NCI-H1417 (cell line): ENCODE data around the gene SMYD1.
A peak's percentile ranks its signal among the peaks of the same experiment; 100 is the strongest.
"Not testable (repeated sequence)": the region's sequence is repeated elsewhere in the genome, so short reads cannot be mapped to it uniquely, and the experiment has no call there.

Experiments used
- DNase-seq, 3 experiments: peaks; one replicate each; lab custom pipeline; 2025; lab: John Stamatoyannopoulos, UW

Gene SMYD1

DNA sequence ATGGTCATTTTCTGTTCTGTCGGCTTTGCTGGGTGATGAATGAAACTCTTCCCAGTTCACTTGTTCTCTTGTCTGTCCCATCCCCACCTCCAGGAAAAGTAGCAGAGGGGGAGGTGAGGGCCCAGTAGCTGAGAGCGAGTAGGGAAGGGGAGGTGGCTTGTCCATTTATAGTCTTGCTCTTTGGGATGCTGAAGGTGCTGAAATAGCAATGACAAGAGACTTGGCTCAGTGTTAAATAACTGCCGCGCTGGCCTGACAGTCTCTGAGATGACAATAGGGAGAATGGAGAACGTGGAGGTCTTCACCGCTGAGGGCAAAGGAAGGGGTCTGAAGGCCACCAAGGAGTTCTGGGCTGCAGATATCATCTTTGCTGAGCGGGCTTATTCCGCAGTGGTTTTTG, at the start of gene SMYD1:
TSS of gene SMYD1 (plus strand) at position 228 of the 400 bp plus-strand sequence. CDS start at position 268, 40 bp downstream.
- DNase-seq, result no peak

DNA sequence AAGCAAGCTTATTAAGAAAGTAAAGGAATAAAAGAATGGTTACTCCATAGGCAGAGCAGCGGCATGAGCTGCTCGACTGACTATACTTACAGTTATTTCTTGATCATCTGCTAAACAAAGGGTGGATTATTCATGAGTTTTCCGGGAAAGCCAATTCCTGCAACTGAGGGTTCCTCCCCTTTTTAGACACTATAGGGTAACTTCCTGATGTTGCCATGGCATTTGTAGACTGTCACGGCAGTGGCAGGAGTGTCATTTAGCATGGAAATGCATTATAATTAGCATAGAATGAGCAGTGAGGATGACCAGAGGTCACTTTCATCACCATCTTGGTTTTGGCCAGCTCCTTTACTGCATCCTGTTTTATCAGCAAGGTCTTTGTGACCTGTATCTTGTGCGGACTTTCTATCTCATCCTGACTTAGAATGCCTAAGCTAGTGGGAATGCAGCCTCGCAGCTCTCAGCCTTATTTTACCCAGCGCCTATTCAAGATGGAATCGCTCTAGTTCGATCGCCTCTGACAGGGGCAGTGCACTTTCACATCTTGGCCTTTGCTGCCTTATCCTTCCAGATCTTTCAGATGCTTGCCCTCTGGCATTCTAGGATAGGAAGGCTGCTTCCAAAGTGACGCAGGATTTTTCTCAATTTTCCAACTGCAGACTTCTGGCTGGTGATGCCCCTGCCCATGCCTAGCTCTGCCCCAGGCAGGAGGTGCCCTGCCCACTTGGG, 49.4 kb upstream of the SMYD1 start:
- not testable (repeated sequence) for DNase-seq

DNA sequence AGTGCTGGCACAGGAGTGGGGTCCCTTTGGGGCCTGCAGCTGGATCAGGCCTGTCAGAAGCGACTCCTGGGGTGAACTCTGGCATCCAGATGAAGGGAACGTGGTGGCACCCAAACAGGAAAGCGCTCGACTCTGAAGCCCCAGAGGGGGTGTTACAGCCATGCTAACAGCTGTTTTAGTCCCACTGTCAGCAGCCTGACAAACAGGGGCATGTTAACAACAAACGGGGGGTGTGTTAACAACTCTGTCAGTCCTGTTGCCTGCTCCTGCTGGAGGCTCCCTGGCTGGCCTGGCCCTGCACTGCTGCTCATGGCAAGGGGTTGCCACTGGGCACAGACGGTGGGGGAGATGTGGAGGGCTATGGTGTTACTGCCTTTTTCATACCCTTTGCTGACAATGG, 48.7 kb upstream of the SMYD1 start:
- DNase-seq, result no peak

GRCh38 chr2:88019985-88020384, 47.6 kb upstream of the SMYD1 start:
- no peak for DNase-seq

DNA sequence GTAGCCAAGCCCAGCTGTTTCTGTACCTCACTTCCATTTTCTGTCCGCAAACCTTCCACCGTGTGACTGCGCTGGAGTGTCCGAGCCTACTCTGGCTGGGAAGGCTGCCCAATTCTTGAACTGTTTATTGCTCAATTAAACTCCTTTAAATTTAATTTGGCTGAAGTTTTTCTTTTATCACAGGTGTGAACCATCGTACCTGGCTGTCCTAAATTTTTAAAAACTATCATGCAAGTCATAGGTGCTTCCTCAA, 45.0 kb upstream of the SMYD1 start:
- DNase-seq, result no peak

DNA sequence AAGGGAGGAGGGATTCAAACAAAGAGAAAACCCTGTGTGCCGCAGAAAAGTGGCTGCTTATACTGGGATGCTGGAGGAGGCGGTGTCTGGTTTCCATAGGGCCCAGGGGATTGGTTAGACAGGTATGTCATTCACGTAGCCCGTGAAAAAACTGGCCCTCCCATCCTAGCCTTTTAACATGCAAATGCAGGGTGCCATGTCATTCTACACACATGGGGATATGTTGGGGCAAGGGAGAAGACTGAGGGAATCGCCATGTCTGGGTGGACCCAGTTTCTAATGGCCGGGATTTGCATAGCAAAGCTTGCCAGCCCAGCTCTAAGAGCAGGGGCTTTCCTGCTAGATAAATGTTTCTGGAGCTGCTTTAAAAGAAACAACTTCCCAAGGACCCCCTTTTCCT, 43.1 kb upstream of the SMYD1 start:
- DNase-seq, result no peak

DNA sequence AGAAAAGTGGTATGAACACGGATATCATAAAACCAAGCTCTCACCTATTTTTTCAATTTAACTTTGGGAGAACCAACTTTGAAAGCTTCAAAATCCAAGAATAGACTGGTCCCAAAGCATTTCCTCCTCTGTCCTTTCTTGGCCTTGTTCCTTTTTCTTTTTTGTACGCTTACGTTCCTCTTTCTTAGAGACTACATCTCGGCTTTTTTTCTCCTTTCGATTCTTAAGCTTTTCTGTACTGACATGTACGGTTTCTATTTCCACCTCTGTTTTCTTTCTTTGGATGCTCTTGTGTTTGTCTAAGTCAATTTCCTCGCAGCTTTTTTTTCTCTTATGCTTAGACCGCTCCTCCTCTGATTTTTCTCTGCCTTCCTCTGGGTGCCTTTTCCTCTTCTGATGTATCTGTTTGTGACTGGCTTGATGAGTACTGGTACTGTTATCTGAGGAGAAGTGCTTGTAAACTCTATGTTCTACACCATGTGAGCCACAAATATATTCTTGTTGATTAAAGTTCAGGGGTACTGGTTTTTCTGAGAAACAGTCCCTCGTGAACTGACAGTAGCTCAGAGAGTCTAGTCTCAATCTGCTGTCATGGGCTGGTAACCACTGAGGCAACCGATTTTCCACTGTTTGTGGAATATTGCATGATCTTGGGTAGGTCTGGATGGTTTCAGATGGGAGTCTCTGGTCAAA, 39.8 kb upstream of the SMYD1 start:
- no peak for DNase-seq

GRCh38 chr2:88028931-88029330, 38.7 kb upstream of the SMYD1 start:
- no peak for DNase-seq

GRCh38 chr2:88032070-88032702, 35.4 kb upstream of the SMYD1 start:
- DNase-seq, result no peak

GRCh38 chr2:88036182-88036581, 31.4 kb upstream of the SMYD1 start:
- no peak for DNase-seq

DNA sequence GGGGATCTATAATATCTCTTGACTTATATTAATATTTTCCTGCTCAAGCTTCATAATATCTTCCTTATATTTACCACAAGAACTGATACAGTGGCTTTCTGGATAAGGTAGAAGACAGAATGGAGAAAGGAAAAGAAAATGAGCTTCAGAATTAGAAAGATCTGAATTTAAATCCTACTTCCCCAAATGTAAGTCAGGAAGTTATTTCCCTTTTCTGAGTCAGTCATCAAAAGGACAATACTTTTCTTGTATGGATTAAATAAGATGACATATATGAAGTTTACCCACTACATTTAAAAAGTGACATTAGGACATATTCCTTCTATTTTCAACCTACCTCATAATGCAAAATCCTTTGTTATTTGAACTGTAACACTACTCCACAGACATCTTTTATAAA, 31.0 kb upstream of the SMYD1 start:
- no peak for DNase-seq

DNA sequence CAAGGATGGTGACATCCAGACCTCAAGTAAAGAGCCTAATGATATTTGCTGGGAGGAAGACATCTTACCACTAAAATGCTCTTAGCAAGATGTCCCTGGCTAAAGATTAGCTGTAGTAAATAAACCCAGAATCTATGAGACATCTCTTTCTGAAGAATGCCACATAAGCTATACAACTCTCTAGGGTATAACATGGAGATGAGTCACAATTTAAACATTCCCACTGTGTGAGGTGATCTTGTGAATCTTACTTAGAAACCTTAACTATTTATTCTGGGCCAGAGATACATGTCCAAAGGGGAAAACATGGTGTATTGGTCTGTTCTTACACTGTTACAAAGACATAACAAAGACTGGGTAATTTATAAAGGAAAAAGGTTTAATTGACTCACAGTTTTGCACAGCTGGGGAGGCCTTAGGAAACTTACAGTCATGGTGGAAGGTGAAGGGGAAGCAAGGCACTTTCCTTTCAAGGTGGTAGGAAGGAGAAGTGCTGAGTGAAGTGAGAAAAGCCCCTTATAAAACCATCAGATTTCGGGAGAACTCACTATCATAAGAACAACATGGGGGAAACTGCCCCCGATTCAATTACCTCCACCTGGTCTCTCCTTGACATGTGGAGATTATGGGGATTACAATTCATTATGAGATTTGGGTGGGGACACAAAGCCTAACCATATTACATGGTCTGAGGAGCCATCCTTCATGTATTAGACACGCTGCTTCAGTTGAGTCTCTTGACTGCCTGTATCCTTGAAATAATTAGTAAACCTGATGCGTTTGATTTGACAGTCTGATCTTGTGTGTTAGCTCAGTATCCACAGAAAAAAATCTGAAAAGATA, 29.1 kb upstream of the SMYD1 start:
- no peak for DNase-seq

GRCh38 chr2:88042476-88042875, 25.1 kb upstream of the SMYD1 start:
- no peak for DNase-seq

DNA sequence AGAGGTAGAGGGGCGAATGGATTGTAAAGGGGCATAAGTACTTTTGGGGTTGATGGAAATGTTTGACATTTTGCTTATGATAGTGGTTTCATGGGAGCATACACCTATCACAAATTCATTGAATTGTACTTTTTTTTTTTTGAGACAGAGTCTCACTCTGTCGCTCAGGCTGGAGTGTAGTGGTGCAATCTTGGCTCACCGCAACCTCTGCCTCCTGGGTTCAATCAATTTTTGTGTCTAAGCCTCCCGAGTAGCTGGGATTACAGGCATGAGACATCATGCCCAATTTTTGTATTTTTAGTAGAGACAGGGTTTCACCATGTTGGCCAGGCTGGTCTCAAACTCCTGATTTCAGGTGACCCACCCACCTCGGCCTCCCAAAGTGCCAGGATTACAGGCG, 22.1 kb upstream of the SMYD1 start:
- not testable (repeated sequence) for DNase-seq

GRCh38 chr2:88048541-88048940, 19.1 kb upstream of the SMYD1 start:
- no peak for DNase-seq

DNA sequence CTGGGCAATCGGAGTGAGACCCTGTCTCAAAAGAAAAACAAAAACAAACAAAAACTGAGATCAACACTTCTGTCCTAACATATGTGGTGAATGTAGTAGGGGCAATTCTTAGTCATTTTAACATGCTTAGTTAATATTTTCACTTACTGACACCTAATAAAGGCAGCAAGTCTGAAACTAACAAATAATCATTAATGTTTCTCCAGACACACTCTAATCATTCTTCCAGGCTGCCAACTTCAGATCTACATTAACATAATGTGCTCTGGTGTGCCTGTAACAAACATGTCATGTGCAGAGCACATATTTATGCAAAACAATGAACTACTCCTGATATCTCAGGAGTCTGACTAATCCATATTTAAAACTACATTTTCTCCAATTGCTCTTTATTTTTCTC, 18.0 kb upstream of the SMYD1 start:
- no peak for DNase-seq

DNA sequence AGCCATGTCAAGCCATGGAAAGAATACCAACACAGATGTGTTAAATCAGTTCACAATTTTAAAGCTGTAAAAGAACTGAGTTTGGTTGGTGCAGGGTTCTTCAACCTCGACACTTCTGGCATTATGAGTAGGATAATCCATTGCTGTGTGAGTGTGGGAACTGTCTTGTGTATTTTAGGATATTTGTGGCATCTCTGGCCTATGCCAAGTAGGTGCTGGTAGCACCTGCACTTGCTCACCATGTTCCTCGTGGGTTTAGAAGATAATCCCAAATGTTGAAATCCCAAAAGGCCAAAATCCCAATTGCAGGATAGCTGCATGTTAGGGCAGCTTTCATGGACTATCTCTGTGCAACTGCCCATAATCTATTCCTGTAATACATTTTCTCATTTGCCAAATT, 15.8 kb upstream of the SMYD1 start:
- no peak for DNase-seq

- no peak for DNase-seq
These were observed 14.3 kb upstream of the SMYD1 start for GRCh38 chr2:88053296-88053695.

GRCh38 chr2:88053934-88054781, 13.5 kb upstream of the SMYD1 start:
- DNase-seq, result no peak

- peak in 1 of 3 experiments; percentile 52 for DNase-seq
These were observed 12.7 kb upstream of the SMYD1 start for GRCh38 chr2:88054782-88055370.
